Activated CD8-positive, alpha-beta memory T cell treated with anti-CD3 and anti-CD28 coated beads for 36 hours (primary cell): ENCODE measurements around the gene RAB26. TPM values are rescaled to one million over a fixed set of nuclear protein-coding genes. Genes with fewer than 3 reads are reported as not detected.

Source experiments
- CTCF ChIA-PET: fragments of 350-600 bp; sonication (Branson Sonifier 250); formaldehyde crosslinking; loops from one replicate; lab custom pipeline; 2021; ENCODE audit warnings: antibody characterized with exemption; lab: Charles Lee
- POLR2A ChIA-PET: fragments of 350-600 bp; sonication (Branson Sonifier 250); formaldehyde crosslinking; loops from one replicate; lab custom pipeline; 2021; ENCODE audit warnings: antibody characterized with exemption; lab: Charles Lee
- total RNA-seq, 2 experiments: library from RNA; stranded (reverse); gene quantifications; one replicate each; pipeline ENCODE4 v1.2.3, GENCODE V29; 2021

The RAB26 gene
- total RNA-seq, 2 experiments from 2014 or later = 0.42 TPM; not detected in 1

- ChIA-PET POLR2A (no interaction called here), CTCF (no interaction called here)
Observed at GRCh38 chr16:2171601-2172178, 23.3 kb downstream of the RAB26 start.

- CTCF ChIA-PET = no interaction called here
- POLR2A ChIA-PET = interaction anchor here (0.6 kb wide), 1 partner anchor 86 kb away, joined by 7 read pairs; no protein-coding TSS in a partner anchor
Observed at GRCh38 chr16:2172688-2173335, 24.4 kb downstream of the RAB26 start.

GRCh38 chr16:2173366-2173765, 24.9 kb downstream of the RAB26 start:
- POLR2A ChIA-PET = interaction anchor here (0.6 kb wide), 1 partner anchor 86 kb away, joined by 7 read pairs; no protein-coding TSS in a partner anchor

GRCh38 chr16:2173916-2174315, 25.5 kb downstream of the RAB26 start:
- ChIA-PET CTCF (no interaction called here), POLR2A (no interaction called here)

More at GRCh38 chr16:2173366-2173765, 24.9 kb downstream of the RAB26 start:
- CTCF ChIA-PET = no interaction called here

- ChIA-PET POLR2A (no interaction called here), CTCF (no interaction called here)
Observed at GRCh38 chr16:2174396-2175131, 26.1 kb downstream of the RAB26 start.

- CTCF ChIA-PET = no interaction called here
- POLR2A ChIA-PET = no interaction called here
Observed at GRCh38 chr16:2175454-2175853, 27.0 kb downstream of the RAB26 start.

GRCh38 chr16:2176047-2176446, 27.6 kb downstream of the RAB26 start:
- POLR2A ChIA-PET = no interaction called here

GRCh38 chr16:2177101-2177500, 28.7 kb downstream of the RAB26 start:
- ChIA-PET POLR2A (no interaction called here), CTCF (no interaction called here)

More at GRCh38 chr16:2176047-2176446, 27.6 kb downstream of the RAB26 start:
- CTCF ChIA-PET = no interaction called here

- ChIA-PET POLR2A (no interaction called here), CTCF (no interaction called here)
Observed at GRCh38 chr16:2177561-2177960, 29.1 kb downstream of the RAB26 start.

GRCh38 chr16:2178321-2179106, 30.1 kb downstream of the RAB26 start:
- CTCF ChIA-PET = no interaction called here
- POLR2A ChIA-PET = no interaction called here

- POLR2A ChIA-PET = no interaction called here
Observed at GRCh38 chr16:2179107-2179501, 30.7 kb downstream of the RAB26 start.

GRCh38 chr16:2179576-2179975, 31.2 kb downstream of the RAB26 start:
- POLR2A ChIA-PET = no interaction called here

More at GRCh38 chr16:2179107-2179501, 30.7 kb downstream of the RAB26 start:
- CTCF ChIA-PET = no interaction called here

GRCh38 chr16:2180461-2180860, 32.0 kb downstream of the RAB26 start:
- POLR2A ChIA-PET = no interaction called here
- CTCF ChIA-PET = no interaction called here

More at GRCh38 chr16:2179576-2179975, 31.2 kb downstream of the RAB26 start:
- CTCF ChIA-PET = no interaction called here

- ChIA-PET POLR2A (interaction anchor here (0.5 kb wide), 1 partner anchor 949 kb away, joined by 3 read pairs; no protein-coding TSS in a partner anchor), CTCF (no interaction called here)
Observed at GRCh38 chr16:2180962-2181923, 32.8 kb downstream of the RAB26 start.

GRCh38 chr16:2181952-2182351, 33.5 kb downstream of the RAB26 start:
- ChIA-PET POLR2A (no interaction called here), CTCF (no interaction called here)

GRCh38 chr16:2183671-2184070, 35.2 kb downstream of the RAB26 start:
- POLR2A ChIA-PET = no interaction called here
- CTCF ChIA-PET = no interaction called here

- POLR2A ChIA-PET = no interaction called here
- CTCF ChIA-PET = no interaction called here
Observed at GRCh38 chr16:2184346-2184745, 35.9 kb downstream of the RAB26 start.

GRCh38 chr16:2184962-2185361, 36.5 kb downstream of the RAB26 start:
- POLR2A ChIA-PET = no interaction called here
- CTCF ChIA-PET = no interaction called here

GRCh38 chr16:2186064-2186463, 37.6 kb downstream of the RAB26 start:
- CTCF ChIA-PET = no interaction called here
- POLR2A ChIA-PET = no interaction called here
